Mucosa of rectum (tissue), 2 donors: ENCODE data around the gene SPCS2.

Experiments used
- H3K27ac ChIP-seq, 2 donors: one replicate each; pipeline ENCODE4 v1.7.0; 2013; ENCODE audit warnings: inconsistent platforms in 2 of 2, low read depth in 2 of 2, low read length in 2 of 2
- H3K27me3 ChIP-seq, 2 donors: one replicate each; pipeline ENCODE4 v1.7.0; 2013; ENCODE audit warnings: low read length in 2 of 2; ENCODE audit not compliant: control insufficient read depth in 2 of 2, insufficient read depth in 2 of 2
- H3K36me3 ChIP-seq, 2 donors: one replicate each; pipeline ENCODE4 v1.7.0; 2013; ENCODE audit warnings: low read length in 2 of 2; ENCODE audit not compliant: control insufficient read depth in 2 of 2, insufficient read depth in 2 of 2
- H3K4me1 ChIP-seq, 2 donors: one replicate each; pipeline ENCODE4 v1.7.0; 2013; ENCODE audit warnings: low read length in 2 of 2, mild to moderate bottlenecking in 1 of 2; ENCODE audit not compliant: control insufficient read depth in 2 of 2, insufficient read depth in 2 of 2
- H3K4me3 ChIP-seq, 2 donors: one replicate each; pipeline ENCODE4 v1.7.0; 2013; ENCODE audit warnings: low read length in 2 of 2
- H3K9ac ChIP-seq, 2 donors: one replicate each; pipeline ENCODE4 v1.7.0; 2013; ENCODE audit warnings: low read length in 2 of 2, low read depth in 1 of 2, mild to moderate bottlenecking in 1 of 2
- H3K9me3 ChIP-seq, 2 donors: one replicate each; pipeline ENCODE4 v1.7.0; 2013; ENCODE audit warnings: low read length in 2 of 2; ENCODE audit not compliant: control insufficient read depth in 2 of 2
- donor health status: healthy.
- donor health status: Normal muscosa, but diverticular disease.

SPCS2 gene

GRCh38 chr11:74966651-74967050 is 17.6 kb downstream of the SPCS2 start:
- no peak overlapping the region for H3K27ac ChIP-seq
- peaks cover 23 to 53% of the 10 kb centered on the region in 2 donors for H3K36me3 ChIP-seq
- H3K4me1 ChIP-seq: no peaks in the 10 kb centered on the region
- no peaks in the 10 kb centered on the region for H3K9me3 ChIP-seq
- no peaks in the 10 kb centered on the region for H3K27me3 ChIP-seq
- no peak overlapping the region for H3K4me3 ChIP-seq
- no peak overlapping the region for H3K9ac ChIP-seq

- no peaks in the 10 kb centered on the region for H3K27me3 ChIP-seq
- no peaks in the 10 kb centered on the region for H3K9me3 ChIP-seq
- no peak overlapping the region for H3K27ac ChIP-seq
- H3K4me1 ChIP-seq: no peaks in the 10 kb centered on the region
- peaks cover 44 to 79% of the 10 kb centered on the region in 2 donors for H3K36me3 ChIP-seq
- H3K4me3 ChIP-seq: no peak overlapping the region
- no peak overlapping the region for H3K9ac ChIP-seq
These were observed 21.9 kb downstream of the SPCS2 start for GRCh38 chr11:74970852-74971395.

GRCh38 chr11:74971424-74971823 is 22.4 kb downstream of the SPCS2 start:
- Histone ChIP-seq H3K36me3 (peaks cover 44 to 79% of the 10 kb centered on the region in 2 donors), H3K9me3 (no peaks in the 10 kb centered on the region), H3K27me3 (no peaks in the 10 kb centered on the region), H3K27ac (no peak overlapping the region), H3K4me1 (no peaks in the 10 kb centered on the region), H3K9ac (no peak overlapping the region), H3K4me3 (no peak overlapping the region)

GRCh38 chr11:74978041-74978440 is 29.0 kb downstream of the SPCS2 start:
- no peaks in the 10 kb centered on the region for H3K4me1 ChIP-seq
- H3K4me3 ChIP-seq: no peak overlapping the region
- peaks cover 30 to 45% of the 10 kb centered on the region in 2 donors for H3K36me3 ChIP-seq
- H3K9ac ChIP-seq: no peak overlapping the region
- no peak overlapping the region for H3K27ac ChIP-seq
- no peaks in the 10 kb centered on the region for H3K9me3 ChIP-seq
- no peaks in the 10 kb centered on the region for H3K27me3 ChIP-seq

- no peak overlapping the region for H3K27ac ChIP-seq
- H3K4me1 ChIP-seq: no peaks in the 10 kb centered on the region
- H3K9me3 ChIP-seq: no peaks in the 10 kb centered on the region
These were observed 31.6 kb downstream of the SPCS2 start for GRCh38 chr11:74980634-74981033.

GRCh38 chr11:74981888-74982287 is 32.8 kb downstream of the SPCS2 start:
- no peak overlapping the region for H3K9ac ChIP-seq
- no peaks in the 10 kb centered on the region for H3K9me3 ChIP-seq
- H3K27me3 ChIP-seq: no peaks in the 10 kb centered on the region
- H3K4me1 ChIP-seq: no peaks in the 10 kb centered on the region
- peaks cover 11 to 13% of the 10 kb centered on the region in 2 donors for H3K36me3 ChIP-seq
- no peak overlapping the region for H3K4me3 ChIP-seq
- no peak overlapping the region for H3K27ac ChIP-seq

More at GRCh38 chr11:74980634-74981033, 31.6 kb downstream of the SPCS2 start:
- no peak overlapping the region for H3K4me3 ChIP-seq
- no peaks in the 10 kb centered on the region for H3K27me3 ChIP-seq
- H3K36me3 ChIP-seq: peaks cover 18 to 24% of the 10 kb centered on the region in 2 donors
- no peak overlapping the region for H3K9ac ChIP-seq

GRCh38 chr11:74984070-74984469 is 35.0 kb downstream of the SPCS2 start:
- H3K4me1 ChIP-seq: no peaks in the 10 kb centered on the region
- H3K27me3 ChIP-seq: no peaks in the 10 kb centered on the region
- no peak overlapping the region for H3K27ac ChIP-seq
- H3K9ac ChIP-seq: no peak overlapping the region
- H3K4me3 ChIP-seq: no peak overlapping the region
- H3K9me3 ChIP-seq: no peaks in the 10 kb centered on the region
- peaks cover 3 to 6% of the 10 kb centered on the region in 2 donors for H3K36me3 ChIP-seq

- H3K4me3 ChIP-seq: no peak overlapping the region
- H3K36me3 ChIP-seq: peaks cover 3% of the 10 kb centered on the region in 2 donors
- no peaks in the 10 kb centered on the region for H3K9me3 ChIP-seq
- peaks cover 0 to 6% of the 10 kb centered on the region in 2 donors for H3K4me1 ChIP-seq
- H3K27ac ChIP-seq: no peak overlapping the region
- no peaks in the 10 kb centered on the region for H3K27me3 ChIP-seq
- no peak overlapping the region for H3K9ac ChIP-seq
These were observed 35.7 kb downstream of the SPCS2 start for GRCh38 chr11:74984730-74985129.

- peak within 1 kb of the TSS; percentile 55 to 71 for H3K27ac ChIP-seq
- H3K9me3 ChIP-seq: no peaks in the 10 kb centered on the region
- no peaks in the 10 kb centered on the region for H3K36me3 ChIP-seq
- peak within 1 kb of the TSS; percentile 86 to 88 for H3K4me3 ChIP-seq
- peak within 1 kb of the TSS; percentile 75 to 77 for H3K9ac ChIP-seq
- peaks cover 0 to 6% of the 10 kb centered on the region in 2 donors for H3K4me1 ChIP-seq
- no peaks in the 10 kb centered on the region for H3K27me3 ChIP-seq
These were observed 39.6 kb downstream of the SPCS2 start, which contains the start of gene NEU3 for GRCh38 chr11:74988541-74989259. TSS of gene NEU3 (plus strand) at chr11:74988933. CDS start at chr11:74989061, 128 bp downstream.

- Histone ChIP-seq H3K27ac (peak overlapping the region; percentile 55 to 71), H3K36me3 (no peaks in the 10 kb centered on the region), H3K4me1 (peaks cover 0 to 6% of the 10 kb centered on the region in 2 donors), H3K9ac (peak overlapping the region; percentile 75 to 77), H3K27me3 (no peaks in the 10 kb centered on the region), H3K9me3 (no peaks in the 10 kb centered on the region), H3K4me3 (peak overlapping the region; percentile 86 to 88)
These were observed 40.2 kb downstream of the SPCS2 start for GRCh38 chr11:74989260-74989638.
